IMR-90 (cell line): ENCODE measurements around the gene GCSAM.

Experiments
- CEBPB ChIP-seq: IDR thresholded peaks from 2 replicates; pipeline ENCODE4 v1.6.1; 2012; ENCODE audit warnings: low read depth, low read length, improper control_type of control experiment
- TF ChIP-seq, protein P1 (sequence below): conservative IDR thresholded peaks from 2 replicates; pipeline ENCODE4 v1.5.1; 2012; ENCODE audit warnings: mild to moderate bottlenecking, low read depth, low read length, improper control_type of control experiment

DNA sequence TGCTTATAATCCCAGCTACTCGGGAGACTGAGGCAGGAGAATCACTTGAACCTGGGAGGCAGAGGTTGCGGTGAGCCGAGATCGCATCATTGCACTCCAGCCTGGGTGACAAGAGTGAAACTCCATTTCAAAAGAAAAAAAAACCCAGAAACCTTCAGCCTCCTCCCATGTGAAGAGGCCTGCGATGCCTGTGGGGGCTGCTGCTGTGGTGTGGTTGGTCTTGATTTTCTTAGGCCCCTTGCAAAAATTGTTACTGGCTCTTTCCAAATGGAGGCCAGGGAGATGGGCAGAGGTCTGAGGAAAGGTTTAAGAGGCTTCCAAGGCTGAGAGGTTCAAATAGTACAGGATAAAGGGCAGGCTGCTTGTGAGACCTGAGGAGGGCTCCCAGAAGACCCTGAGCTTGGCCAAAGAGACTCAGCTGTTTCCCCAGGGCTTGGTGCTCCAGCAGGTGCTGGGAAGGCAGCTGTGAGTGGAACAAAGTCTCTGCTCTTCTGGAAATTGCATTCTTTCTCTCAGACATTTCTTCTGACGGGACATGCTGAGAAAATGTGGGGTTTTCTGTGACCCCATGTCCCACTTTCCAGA lies 18.4 kb downstream of the GCSAM start:
- no peak for TF ChIP-seq CEBPB
- TF ChIP-seq, protein P1, sequence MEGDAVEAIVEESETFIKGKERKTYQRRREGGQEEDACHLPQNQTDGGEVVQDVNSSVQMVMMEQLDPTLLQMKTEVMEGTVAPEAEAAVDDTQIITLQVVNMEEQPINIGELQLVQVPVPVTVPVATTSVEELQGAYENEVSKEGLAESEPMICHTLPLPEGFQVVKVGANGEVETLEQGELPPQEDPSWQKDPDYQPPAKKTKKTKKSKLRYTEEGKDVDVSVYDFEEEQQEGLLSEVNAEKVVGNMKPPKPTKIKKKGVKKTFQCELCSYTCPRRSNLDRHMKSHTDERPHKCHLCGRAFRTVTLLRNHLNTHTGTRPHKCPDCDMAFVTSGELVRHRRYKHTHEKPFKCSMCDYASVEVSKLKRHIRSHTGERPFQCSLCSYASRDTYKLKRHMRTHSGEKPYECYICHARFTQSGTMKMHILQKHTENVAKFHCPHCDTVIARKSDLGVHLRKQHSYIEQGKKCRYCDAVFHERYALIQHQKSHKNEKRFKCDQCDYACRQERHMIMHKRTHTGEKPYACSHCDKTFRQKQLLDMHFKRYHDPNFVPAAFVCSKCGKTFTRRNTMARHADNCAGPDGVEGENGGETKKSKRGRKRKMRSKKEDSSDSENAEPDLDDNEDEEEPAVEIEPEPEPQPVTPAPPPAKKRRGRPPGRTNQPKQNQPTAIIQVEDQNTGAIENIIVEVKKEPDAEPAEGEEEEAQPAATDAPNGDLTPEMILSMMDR: no peak
